ENCODE results near the gene ZNF566. TPM values are rescaled to one million over a fixed set of nuclear protein-coding genes. Genes with fewer than 3 reads are reported as not detected.

Gene ZNF566
- total RNA-seq, 1 donor from 2014 or later, result 11.5 TPM

Other genes with a start within 250 kb of the ZNF566 start
- gene ZFP14, start 110.4 kb downstream of the ZNF566 start, total RNA-seq, result 3.2 TPM
- gene ZFP82, start 70.9 kb downstream of the ZNF566 start, total RNA-seq, result 4.3 TPM
- 9.1 TPM for gene ZNF260, start 38.7 kb upstream of the ZNF566 start, total RNA-seq
- 15.3 TPM for gene ZNF529, start 83.7 kb upstream of the ZNF566 start, total RNA-seq
- 19.5 TPM for gene ZNF382, start 115.8 kb upstream of the ZNF566 start, total RNA-seq
- 6.9 TPM for gene ZNF461, start 177.3 kb upstream of the ZNF566 start, total RNA-seq
- 3.2 TPM for gene ZNF567, start 198.1 kb upstream of the ZNF566 start, total RNA-seq